NCI-H2227 (cell line): ENCODE measurements around the gene TBL3.
"Not testable (repeated sequence)": the region's sequence is repeated elsewhere in the genome, so short reads cannot be mapped to it uniquely, and the experiment has no call there.

Experiments used
- DNase-seq: peaks from one replicate; lab custom pipeline; 2025; ENCODE audit not compliant: unreplicated experiment; lab: John Stamatoyannopoulos, UW

Gene TBL3

DNA sequence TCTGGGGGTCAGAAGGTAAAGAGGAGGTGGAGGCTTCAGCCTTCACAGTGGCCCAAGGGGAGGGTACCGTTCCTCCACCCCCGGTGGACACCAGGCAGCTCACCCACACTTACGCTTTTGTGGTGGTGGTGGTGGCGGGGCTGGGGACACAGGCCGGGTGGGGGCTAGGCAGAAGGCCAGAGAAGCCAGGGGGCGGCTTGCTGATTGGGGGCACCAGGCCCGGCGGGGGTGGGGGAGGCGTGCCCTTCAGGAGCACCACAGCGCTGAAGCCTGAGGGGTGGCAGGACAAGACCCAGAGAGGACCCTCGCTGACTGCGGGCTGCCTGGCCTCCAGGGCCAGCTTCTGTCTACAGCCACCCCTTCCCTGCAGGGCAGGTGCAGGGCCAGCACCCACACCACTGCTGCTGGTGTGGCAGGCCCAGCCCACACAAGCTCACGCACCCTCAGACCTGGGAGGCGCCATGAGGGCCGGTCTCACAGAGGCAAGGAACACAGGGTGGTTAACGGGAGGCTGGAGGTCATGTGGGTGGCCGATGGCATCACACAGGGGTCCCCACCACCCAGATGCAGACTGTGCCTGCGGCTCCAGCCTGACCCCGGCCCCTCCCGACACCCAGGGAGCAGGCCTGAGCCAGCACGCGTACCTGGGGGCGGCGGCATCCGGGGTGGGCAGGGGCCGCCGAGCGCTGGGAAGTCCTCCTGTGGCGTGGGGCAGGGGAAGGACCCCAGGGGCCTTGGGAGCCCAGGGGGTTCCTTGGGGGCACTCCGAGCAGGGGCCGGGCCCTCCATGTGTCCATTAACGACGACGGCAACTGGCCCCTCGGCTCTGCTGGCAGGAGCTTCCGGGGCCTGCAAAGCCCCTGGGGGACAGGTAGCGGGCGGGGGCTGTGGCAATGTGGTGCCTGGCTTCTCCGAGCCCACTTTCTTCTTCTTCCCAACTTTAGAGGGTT lies 27.3 kb downstream of the TBL3 start:
- no peak for DNase-seq

DNA sequence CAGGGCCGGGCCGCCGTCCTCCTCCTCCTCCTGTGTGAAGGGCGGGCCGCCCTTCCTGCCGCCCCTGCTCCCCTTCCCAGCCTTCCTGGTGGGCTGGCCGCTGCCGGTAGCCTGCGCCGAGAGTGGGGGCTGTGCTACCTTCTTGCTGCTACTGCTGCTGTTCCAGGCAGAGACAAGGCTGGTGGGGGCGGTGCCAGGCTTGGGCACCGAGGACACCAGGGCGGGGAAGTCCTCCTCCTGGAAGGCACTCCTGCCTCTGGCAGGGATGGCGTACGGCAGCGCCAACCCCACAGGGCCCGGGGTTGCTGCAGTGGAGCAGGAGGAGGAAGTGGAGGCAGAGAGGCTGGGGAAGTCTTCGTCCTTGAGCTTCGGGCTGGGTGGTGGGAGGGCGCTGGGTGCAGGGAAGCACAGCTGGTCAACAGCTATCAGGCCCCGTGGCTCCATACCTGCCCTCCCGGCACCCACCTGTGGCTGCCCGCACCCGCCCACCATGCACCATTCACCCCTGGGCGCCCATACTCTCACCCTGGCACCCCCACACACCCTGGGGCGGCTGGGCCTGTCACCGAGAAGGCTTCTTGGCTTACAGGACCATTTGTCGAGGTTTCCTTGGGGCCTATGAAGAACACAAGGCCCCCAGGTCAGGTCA lies 28.1 kb downstream of the TBL3 start:
- DNase-seq = no peak

DNA sequence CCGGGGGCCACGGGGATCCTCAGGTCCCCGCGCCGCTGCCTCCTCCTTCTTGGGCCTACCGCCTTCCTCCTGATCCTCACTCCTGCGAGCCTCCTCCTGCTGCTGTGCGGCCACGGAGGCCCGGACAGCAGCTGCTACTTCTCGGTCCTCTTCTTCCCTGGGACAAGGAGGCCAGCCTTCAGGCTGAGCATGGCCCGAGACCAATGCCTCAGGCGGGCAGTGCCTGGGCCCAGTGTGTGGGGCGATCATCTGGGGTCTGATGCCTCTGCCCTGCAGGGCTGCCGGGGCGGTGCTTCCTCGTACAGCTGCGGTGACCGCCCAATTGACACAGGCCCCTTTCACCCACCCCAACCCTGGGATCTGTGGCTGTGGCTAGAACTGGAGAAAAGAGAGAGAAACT lies 29.2 kb downstream of the TBL3 start:
- no peak for DNase-seq

DNA sequence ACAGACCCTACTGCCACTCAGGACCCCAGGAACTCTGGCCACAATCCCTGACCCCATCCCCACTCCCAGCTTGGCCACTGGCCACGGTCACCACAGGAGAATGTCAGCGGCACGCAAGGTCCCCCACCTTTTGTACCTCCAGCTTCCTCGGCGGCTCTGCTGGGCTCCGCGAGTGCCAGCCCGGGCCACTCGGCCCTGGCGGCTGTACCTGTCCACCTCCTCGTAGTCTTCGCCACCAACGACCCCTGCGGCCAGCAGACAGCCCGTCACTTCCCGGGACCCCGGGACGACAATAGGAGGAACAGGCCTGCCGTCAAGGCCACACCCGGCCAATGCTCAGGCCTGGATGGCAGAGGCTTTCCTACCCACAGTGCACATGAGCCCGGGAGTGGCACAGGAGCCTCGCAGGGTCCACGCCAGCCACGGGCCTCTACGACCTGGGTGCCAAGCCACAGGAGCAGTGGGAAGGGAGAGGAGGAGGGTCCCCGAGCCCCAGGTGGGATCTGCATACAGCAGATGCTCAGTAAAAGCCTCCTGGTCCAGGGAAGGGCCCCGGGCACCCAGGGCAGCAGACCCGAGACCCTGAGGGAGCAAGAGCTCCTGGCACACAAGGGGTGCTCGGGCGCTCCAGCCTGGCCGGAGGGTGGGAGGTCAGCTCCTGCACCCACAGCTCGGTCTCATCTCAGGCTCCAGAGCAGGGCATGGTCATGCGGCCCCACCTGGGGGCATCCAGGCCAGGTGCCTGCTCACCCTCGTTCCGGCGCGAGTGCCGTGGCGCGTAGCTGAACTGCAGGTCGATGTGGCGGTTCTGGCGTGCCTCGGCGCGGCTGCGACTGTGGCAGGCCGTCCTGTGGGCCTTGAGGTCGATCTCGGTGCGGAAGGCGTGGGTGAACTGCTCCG lies 29.9 kb downstream of the TBL3 start:
- DNase-seq = no peak

DNA sequence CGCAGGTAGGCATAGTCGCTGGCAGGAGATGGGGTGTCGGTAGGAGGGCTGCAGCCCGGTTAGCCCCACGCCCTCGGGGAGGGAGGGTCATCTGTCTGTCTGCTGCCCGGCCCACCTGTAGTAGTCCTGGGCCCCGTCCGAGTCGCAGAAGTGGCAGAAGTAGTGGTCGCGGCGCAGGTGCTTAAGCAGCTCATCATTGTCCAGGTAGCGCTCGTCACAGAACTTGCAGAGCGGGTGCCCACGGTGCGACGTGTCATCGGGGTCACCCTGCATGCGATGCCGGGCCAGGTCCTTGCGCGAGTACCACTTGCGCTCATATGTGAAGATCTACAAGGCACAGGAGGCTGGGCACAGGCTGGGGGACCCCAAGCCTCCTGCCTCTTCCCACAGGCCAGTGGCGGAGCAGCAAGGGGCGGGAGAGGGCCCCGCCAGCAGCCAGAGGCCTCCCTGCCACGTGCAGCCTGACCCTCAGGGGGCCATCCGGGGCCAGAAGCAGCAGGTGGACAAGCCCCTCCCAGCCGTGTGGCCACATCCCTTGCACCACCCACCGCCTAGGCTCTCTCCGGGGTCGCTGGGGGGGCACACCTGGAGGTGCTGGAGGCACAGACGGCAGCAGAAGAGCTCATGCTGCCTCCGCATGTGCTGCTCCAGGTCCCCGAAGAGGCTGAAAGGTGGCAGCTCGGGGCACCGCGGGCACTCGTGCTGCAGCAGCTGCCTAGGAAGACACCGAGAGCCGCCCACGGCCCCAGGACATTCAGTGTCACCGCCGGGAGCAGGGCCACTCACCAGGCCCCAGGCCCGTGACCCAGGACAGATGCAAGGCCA lies 30.8 kb downstream of the TBL3 start:
- no peak for DNase-seq

DNA sequence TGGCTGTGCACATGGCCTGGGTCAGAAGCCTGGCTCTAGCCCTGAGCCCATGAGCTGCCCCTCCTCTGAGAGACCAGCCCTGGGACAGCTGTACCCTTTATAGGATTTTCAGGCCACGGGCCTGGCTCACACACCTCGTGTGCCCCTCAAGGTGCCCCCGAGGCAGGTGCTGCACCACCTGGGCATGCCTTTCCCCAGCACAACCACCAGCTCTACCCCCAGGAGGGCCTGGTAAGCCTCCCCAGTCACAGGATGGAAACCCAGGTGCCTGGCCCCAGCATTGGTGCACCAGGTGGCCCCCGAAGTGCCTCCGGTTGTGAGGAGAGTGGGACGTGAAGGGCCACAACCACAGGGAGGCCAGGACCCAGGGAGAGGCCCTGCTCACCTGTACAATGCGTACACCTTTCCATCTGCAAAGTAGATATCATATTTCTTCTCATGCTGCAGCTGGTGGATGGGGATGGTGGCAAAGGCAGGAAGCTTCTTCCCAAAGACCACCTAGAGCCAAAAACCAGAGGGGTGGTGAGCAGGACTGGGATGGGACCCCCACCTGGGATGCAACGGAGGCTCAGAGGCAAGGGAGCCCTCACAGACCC lies 31.5 kb downstream of the TBL3 start:
- no peak for DNase-seq

DNA sequence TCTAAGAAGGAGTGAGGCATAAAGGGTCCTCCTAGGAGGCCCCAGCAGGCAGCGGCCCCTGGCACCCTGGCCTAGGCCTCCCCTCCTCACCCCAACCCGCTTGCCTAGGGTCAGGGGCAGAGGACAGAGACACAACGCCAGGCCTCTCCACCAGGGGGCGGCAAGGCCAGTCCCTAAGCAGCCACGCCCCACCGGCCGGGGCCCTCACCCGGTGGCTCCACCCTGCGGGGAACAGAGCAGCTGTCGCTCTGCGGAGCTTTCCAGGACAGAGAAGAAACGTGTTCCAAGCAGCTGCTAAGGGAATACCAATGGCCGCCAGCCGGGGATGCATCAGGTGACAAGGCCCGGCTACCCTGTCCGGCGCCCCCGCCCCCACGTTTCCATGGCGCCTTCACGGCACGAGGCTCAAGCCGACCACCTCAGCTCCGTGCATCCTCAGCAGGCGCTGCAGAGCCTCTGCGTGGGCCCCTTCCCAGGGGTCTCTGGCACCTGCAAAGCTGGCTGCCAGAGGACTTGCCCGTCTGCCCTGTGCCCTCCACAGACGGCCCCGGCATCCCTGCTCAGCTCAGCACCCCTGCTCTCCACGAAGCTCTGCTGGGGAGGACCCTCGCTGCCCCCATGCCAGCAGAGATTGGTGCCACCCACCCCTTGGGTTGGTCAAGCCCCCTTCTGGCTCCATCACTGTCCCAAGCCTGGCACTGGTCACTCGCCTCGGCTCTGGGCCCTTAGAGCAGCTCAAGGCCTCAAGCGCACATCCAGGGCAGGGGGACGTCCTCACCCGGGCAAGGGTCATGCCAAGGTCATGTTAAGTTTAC lies 32.2 kb downstream of the TBL3 start:
- DNase-seq = peak; percentile 95

DNA sequence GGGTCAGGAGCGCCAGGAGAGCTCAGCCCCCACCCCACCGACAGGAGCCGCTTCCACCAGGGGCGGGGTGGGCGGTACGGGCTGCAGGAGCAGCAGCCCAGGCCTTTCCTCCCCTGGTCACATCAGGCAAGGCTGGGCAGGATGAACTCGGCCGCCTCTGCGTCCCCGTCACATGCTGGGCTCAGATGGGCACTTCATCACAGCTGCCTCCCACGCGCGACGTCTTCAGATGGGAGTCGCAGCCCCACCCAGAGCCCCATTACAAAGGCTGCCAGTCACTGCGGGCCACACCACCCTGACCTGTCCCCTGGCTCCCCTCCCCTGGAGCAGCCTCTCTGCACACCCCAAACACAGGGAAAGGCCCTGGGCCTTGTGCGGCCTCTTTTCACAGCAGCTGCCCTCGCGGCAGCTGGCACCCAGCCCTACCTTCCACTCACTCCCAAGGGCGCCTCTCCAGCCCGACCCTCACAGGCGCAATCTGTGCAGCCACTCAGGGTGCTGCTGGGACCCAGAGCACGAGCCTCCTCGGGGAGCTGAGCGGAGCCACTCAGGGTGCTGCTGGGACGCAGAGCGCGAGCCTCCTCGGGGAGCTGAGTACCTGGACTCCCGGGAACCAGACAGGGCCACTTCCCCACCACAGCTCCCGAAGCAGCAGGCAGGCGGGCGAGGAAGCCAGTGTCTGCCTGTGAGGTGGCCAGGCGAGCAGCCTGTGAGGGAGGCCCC lies 33.1 kb downstream of the TBL3 start:
- DNase-seq = peak; percentile 44

DNA sequence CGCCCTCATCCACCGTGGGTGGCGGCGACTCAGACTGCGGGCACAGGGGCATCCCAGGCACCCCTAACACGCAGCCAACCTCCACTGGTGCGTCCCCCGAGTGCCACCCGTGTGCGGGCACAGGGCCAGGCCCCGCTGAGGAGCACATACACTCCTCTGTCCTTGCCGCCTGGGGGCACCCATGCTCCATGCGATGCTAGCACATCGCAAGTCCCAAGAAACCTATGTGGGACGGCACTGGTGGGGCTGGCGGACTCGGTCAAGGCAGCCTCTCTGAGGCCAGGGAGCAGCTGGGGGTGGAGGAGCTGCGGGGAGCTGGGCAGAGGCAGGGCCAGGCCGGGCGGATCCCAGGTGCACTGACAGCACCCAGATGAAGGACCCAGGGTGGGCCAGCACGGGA lies 33.8 kb downstream of the TBL3 start:
- DNase-seq = no peak

DNA sequence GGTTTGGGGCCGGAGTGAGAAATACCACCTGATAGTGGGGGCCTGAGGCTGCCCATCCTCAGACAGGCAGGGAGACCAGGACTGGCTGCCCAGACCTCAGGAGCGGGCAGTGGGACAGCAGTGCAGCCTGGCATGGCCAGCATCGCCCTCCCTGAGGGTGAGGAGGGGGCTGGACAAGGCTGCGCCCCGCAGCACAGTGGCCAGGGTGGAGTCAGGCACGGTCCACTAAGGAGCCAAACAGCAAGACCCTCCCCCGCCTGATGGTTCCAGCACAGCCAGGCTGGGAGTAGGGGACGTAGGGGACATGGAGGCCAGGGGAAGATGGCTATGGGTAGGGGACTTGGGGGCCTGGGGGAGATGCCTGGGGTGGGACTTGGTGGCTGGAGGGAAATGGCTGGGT lies 34.5 kb downstream of the TBL3 start:
- no peak for DNase-seq

DNA sequence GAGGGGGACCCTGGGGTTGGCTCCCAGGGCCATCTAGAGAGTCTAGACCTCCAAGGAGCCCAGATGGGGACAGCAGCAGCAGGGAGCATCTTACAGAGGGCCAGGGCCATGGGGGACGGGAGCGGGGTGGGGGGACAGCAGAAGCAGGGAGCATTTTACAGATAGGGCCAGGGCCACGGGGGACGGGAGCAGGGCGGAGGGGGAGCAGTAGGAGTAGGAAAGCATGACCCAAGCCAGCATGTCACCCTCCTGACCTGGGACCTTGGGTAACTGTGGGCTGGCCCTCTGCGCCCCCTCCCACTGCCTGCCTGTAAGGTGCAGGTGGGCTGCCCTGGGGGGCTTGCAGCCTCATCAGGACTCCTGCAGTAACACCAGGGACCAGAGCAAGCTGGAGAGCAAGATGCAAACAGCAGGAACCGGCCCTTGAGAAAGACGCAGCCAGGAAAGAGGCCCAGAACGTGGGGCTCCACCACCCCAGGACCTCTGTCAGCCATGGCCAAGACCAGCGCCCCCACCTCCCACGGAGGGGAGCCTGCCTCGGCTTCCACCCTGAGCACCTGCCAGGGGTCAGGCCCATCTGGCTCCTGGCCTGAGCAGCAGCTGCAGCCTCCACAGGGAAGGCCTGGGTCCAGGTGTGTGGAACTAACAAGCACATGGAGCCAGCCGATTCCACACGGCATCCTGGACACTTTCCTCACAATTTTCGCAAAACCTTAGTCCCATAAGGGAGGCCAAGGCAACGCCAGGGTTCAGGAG lies 35.4 kb downstream of the TBL3 start:
- DNase-seq = no peak

DNA sequence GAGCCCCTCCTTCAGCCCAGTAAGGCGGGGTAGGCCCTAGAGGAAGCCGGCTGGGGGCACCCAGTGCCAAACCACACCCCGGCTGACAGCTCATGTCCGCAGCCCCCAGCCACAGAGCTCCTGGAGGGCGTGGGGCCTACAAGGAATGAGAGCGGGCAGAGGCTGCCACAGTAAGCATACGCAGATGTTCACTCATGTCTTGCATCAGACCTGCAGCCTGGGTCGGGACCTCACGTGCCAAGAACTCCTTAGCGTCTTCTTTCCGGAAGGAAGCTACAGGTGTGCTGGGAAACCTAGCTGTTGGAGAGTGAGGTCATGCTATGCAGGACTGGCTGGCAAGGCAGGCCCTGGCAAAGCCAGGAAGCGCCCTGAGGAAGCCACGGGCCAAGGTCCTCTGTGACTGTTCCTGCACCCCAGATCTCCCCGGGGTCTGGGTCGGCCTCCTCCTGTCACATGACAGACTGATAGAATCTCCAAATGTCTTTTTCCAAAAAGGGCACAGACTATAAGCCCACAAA lies 36.2 kb downstream of the TBL3 start:
- no peak for DNase-seq

DNA sequence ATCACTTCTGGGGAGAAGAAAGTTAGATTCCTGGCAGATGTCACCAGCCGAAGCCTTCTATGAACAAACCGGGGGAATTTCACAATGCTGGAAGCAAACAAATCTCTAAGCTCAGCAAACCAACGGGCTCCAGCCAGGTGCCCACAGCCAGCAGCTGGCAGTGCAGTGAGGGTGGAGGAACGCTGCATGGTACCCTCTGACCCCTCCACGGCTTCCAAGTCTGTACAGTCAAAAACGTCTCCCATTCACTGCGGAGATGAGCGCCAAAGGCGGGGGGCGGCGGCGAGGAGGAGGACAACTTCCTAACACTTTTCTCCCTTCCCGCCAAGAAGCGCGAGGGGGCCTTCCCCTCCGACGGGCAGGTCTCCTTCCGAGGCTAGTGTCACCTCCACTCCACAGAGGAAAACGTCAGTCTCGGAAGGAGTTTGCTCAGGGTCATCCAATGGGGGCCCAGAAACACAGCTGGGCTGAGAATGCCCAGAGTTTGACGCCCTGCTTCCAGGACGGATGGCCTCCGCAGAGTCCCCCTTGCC lies 36.8 kb downstream of the TBL3 start:
- peak; percentile 52 for DNase-seq

DNA sequence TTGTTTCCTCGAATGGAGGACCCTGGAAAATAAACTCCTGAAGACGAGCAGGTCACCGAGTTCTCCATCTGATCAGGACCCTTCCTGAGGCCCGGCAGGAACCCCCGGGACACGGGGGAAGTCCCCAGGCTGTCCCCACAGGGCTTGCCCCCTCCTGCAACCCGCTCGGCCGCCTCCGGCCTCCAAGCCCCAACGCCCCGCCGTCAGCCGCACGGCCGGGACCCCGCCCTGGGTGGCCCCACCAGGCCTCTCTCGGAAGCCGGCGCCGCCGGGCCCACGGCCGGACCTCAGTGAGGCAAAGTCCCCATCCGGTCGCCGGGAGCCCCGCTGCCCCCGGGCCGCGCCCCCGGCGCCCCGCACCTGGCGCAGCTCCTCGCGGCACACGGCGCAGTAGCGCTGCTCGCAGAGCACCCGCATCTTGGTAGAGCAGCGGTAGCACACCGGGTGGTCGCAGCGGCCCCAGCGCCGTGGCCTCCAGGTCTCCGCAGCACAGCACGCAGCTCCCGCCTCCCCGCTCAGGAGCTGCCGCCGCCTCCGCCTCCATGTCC lies 37.4 kb downstream of the TBL3 start:
- no peak for DNase-seq

DNA sequence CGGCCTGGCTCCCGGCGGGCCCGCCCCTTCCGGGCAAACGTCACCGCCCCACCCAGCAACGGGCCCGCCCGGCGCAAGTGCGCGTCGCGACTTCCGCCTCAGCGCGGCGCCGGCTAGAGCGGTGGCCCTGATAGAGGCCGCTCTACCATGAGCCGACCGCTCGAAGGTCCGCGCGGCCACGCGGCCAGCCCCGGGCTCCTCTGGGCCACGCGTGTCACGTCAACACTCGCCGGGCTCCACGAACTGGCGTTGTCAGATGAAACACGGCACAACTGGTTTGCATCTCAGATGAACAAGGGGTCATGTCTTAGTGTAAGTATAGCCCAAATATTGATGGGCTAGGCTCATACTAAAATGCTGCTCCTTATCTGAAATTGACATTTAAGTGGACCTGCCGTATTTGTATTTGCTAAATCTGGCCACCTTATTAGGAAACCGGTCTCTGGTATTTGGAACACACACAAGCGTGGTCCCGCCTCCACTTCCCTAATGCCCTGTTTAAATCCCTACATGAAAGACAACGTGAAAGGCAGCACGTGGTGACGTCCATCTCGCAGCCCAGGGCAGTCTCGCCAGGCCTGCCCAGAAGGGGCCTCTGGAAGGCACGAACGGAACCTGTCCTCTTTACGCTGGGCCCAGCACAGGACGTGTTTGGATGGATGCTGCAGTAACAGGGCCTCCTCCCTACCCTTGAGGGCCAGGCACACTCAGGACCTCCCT lies 38.1 kb downstream of the TBL3 start, which contains the start of gene ZNF598:
TSS of gene ZNF598 (minus strand) at position 31 of the 720 bp plus-strand sequence.
- peak; percentile 97 for DNase-seq

DNA sequence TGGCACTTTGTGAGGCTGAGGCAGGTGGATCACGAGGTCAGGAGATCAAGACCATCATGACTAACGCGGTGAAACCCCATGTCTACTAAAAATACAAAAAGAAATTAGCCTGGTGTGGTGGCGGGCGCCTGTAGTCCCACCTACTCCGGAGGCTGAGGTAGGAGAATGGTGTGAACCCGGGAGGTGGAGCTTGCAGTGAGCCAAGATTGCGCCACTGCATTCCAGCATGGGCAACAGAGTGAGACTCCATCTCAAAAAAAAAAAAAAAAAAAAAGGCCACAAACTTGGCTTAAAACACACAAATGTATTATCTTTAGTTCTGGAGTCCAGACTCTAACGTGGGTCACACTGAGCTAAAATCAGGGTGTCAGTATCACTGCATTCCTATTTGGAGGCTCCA lies 39.9 kb downstream of the TBL3 start:
- DNase-seq = not testable (repeated sequence)
